ENCODE data around the gene ZNF423. TPM values are rescaled to one million over a fixed set of nuclear protein-coding genes. Genes with fewer than 3 reads are reported as not detected.

ZNF423 gene
- total RNA-seq, 4 donors from 2014 or later = 0.67 to 3.7 (median 2.2) TPM

DNA sequence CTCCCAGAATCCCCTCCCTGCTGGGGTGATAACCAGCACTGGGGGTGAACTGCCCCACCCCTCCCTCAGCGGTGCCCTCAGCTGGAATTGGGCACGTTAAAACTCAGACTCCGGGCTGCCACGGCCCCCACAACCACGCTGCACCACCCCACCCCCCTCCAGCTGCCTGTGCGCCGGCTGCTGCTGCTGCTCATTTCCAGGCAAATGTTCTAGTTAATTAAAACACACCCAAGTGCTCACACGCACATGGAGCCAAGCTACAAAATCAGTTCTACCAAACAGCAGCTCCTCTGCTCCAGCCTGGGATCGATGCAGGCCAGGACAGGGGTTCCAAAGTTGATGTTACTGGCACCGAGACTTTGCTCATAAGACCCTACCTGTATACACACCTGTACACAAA lies 180.5 kb downstream of the ZNF423 start:
- no peak for DNase-seq (ENCODE audit: low spot score in 2 of 2)
- WGBS, 2 donors = 31 to 48% methylated on average over 7 to 10 of the region's 10 CpGs
- intact Hi-C loops (cut with DNase I; ENCODE audit: low total_unique reads) = no loop called here
- no peak overlapping the region for H3K4me3 ChIP-seq (ENCODE audit: low read depth, poor library complexity, severe bottlenecking)
- TF ChIP-seq, protein P1, sequence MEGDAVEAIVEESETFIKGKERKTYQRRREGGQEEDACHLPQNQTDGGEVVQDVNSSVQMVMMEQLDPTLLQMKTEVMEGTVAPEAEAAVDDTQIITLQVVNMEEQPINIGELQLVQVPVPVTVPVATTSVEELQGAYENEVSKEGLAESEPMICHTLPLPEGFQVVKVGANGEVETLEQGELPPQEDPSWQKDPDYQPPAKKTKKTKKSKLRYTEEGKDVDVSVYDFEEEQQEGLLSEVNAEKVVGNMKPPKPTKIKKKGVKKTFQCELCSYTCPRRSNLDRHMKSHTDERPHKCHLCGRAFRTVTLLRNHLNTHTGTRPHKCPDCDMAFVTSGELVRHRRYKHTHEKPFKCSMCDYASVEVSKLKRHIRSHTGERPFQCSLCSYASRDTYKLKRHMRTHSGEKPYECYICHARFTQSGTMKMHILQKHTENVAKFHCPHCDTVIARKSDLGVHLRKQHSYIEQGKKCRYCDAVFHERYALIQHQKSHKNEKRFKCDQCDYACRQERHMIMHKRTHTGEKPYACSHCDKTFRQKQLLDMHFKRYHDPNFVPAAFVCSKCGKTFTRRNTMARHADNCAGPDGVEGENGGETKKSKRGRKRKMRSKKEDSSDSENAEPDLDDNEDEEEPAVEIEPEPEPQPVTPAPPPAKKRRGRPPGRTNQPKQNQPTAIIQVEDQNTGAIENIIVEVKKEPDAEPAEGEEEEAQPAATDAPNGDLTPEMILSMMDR (IDR thresholded peaks at IDR 0.05) = no peak
- no peak for TF ChIP-seq POLR2A (IDR thresholded peaks at IDR 0.05)

DNA sequence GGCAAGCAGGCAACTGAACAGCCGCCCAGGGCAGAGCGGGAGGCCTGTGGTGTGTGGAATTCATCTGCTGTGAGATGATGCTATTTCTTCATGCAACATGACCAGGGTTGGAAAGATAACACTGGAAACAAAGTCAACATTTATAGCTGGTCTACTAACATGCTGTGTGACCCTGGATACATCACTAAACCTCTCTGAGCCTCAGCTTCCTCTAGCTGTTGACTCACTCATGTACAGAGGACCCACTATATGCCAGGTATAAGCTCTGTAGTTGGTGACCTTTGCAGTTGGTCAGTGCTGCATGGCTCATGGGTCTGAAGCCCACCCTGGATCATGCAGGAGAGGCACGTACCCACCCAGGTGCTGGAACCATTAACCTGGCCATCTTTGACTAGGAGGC lies 180.9 kb downstream of the ZNF423 start:
- WGBS, 2 donors = 92 to 96% methylated on average over 2 to 3 of the region's 3 CpGs
- intact Hi-C loops (cut with DNase I; ENCODE audit: low total_unique reads) = no loop called here
- TF ChIP-seq, protein P1 (IDR thresholded peaks at IDR 0.05) = no peak
- TF ChIP-seq POLR2A (IDR thresholded peaks at IDR 0.05) = no peak
- no peak for DNase-seq (ENCODE audit: low spot score in 2 of 2)
- no peak overlapping the region for H3K4me3 ChIP-seq (ENCODE audit: low read depth, poor library complexity, severe bottlenecking)

DNA sequence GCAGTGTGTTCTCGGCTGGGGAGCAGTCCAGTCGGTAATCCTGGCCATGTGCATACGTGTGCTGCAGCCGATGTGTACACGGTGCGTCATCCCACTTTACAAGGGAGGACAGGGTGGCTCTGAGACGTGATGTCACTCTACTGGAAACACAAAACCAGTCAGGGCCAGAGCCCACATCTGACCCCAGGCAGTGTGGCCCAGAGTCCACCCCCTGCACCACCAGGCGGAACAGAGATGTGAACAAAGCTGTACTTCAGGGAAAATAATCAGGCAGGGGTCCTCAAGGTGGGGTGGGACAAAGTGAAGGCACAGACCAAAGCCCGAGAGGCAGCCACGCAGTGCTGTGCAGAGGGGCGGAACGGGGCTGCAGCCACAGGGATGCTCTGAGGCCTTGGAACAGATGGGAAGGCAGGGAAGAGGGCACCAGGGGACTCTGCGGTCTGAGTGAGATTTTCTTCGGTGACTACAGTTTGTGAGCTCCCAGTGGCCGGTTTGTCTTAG lies 181.5 kb downstream of the ZNF423 start:
- intact Hi-C loops (cut with DNase I; ENCODE audit: low total_unique reads) = no loop called here
- DNase-seq (ENCODE audit: low spot score in 2 of 2) = no peak
- WGBS, 2 donors = 83 to 84% methylated on average over 15 of the region's 15 CpGs
- no peak overlapping the region for H3K4me3 ChIP-seq (ENCODE audit: low read depth, poor library complexity, severe bottlenecking)
- TF ChIP-seq, protein P1 (IDR thresholded peaks at IDR 0.05) = no peak
- TF ChIP-seq POLR2A (IDR thresholded peaks at IDR 0.05) = no peak

DNA sequence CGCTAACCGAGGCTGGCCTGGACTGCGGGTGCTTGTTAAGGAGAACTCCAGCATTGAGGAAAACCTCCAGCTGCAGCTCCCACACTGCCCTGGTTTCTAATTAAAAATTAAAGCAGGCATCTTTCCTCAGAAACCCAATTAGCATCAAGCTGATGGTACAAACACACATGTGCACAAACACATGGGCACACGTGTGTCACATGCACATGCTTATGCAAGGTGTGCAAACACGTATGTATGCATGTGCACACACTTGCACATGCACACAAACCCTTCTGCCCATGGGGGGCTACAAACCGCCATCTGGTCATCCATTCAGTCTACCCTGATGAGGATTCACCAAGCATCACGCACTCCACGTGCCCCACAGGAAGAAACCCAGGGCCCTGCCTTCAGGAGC lies 182.5 kb downstream of the ZNF423 start:
- 85 to 92% methylated on average over 8 of the region's 8 CpGs for WGBS, 2 donors
- intact Hi-C loops (cut with DNase I; ENCODE audit: low total_unique reads) = no loop called here
- no peak for TF ChIP-seq POLR2A (IDR thresholded peaks at IDR 0.05)
- TF ChIP-seq, protein P1 (IDR thresholded peaks at IDR 0.05) = no peak
- H3K4me3 ChIP-seq (ENCODE audit: low read depth, poor library complexity, severe bottlenecking) = no peak overlapping the region
- no peak for DNase-seq (ENCODE audit: low spot score in 2 of 2)

DNA sequence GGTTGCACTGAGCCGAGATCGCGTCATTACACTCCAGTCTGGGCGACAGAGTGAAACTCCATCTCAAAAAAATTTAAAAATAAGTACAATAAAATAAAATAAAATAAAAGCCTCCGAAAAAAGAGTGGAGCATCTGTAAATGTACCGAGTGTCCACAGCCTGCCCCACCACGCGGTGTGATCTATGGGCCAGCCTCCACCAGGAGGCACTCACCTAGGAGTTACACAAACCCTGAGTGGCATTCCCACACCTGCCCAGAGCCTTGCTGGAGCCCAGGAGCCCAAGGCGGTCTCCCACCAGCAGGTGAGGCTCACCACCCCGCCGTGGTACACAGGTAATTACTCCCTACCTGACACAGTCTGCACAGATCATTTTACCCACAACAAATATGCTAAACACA lies 183.2 kb downstream of the ZNF423 start:
- WGBS, 2 donors = 84 to 90% methylated on average over 10 of the region's 11 CpGs
- intact Hi-C loops (cut with DNase I; ENCODE audit: low total_unique reads) = no loop called here

More for the DNA sequence above, 183.2 kb downstream of the ZNF423 start:
- no peak overlapping the region for H3K4me3 ChIP-seq (ENCODE audit: low read depth, poor library complexity, severe bottlenecking)
- DNase-seq (ENCODE audit: low spot score in 2 of 2) = no peak
- TF ChIP-seq, protein P1 (IDR thresholded peaks at IDR 0.05) = no peak
- no peak for TF ChIP-seq POLR2A (IDR thresholded peaks at IDR 0.05)

Data from lower leg skin (tissue), 4 donors.